ENCODE results near the gene ZBTB18. TPM values are rescaled to one million over a fixed set of nuclear protein-coding genes. Genes with fewer than 3 reads are reported as not detected.
"Not testable (repeated sequence)": the region's sequence is repeated elsewhere in the genome, so short reads cannot be mapped to it uniquely, and the experiment has no call there.

ZBTB18 gene
- polyA plus RNA-seq, 4 donors: 10.5 to 28.9 (median 24.8) TPM

DNA sequence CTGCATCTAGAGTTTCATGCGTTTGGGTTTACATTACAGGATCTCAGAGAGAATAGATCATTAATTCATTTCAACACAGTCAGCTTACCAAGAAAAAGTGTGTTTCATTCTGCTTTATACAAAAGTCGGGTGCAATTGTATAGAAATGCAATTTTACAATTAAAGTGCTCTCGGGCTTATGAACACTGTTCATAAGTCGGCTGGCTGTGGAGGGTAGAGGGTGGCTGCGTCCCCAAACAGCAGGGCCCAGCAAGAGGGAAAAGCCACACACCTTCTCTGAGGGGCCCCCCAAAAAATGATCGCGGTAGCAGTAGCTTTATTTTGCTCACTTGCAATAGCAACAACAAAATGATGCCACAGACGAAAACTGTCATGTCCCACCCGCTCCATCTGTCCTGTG lies 13.8 kb upstream of the ZBTB18 start:
- no peak for DNase-seq (ENCODE audit: low read depth in 4 of 4, low spot score in 3 of 4)

DNA sequence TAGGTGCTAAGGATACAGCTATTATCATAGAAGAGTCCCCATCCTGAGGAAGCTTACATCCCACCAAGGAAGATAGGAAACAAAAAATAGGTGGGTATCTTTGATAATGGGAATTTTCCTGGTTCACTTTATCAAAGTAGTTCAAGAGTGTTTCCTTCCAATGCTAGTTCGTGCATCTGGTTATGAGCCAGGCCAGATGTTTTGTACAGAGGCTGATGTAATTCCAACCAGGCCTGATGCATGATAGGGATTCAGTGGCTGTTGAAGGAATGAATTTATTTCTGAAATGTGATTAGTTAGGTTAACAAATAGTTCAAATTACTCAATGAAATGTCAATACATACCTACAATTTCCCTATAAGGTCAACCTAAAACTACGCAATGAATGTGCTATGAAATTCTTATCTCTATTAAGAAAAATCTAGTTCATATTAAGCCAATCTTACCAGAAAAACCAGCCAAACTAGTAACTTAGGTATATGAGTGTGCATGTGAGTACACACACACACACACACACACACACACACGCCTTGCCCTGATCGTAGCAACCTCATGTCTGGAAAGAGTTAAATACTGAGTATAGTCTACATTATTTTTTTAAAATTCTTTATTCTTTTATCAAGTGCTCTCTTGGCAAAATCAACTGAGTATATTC lies 9.5 kb upstream of the ZBTB18 start:
- DNase-seq (ENCODE audit: low read depth in 4 of 4, low spot score in 3 of 4): no peak

DNA sequence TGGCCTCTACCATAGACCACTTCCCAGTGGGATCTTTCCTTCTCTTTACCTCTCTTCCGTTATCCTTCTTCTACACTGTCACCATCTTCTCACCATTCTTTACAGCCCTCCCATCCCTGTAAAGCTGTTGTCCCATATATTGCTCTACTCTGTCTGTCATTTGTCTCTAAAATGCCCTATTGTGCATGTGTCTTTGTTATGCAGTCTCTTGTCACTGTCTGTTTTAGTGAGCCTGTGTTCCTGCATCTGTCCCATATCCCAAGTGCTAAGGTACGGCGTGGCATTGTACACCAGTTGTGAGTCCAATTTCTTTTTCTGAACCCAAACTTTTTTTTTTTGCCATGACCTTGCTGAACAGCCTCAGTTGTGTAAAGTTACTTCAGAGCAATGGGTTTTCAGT lies 8.8 kb upstream of the ZBTB18 start:
- no peak for DNase-seq (ENCODE audit: low read depth in 4 of 4, low spot score in 3 of 4)

DNA sequence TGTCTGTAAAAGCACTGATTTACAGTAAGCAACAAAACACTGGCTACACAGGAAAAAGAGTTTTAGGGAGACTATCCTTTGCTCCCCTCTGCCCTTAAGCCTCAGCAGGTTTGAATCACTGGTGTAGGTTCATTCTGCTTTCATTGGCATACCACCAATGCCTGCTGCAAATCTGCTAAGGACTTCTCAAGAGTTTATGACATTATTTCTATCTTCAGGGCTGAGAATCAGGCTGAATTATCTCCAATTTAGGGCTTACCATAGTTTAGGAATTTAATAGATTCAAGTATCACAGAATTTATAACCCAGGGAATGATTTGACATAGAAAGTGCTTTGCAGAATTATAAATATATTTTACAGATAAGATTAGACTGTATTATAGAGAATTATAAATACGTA lies 6.7 kb upstream of the ZBTB18 start:
- no peak for DNase-seq (ENCODE audit: low read depth in 4 of 4, low spot score in 3 of 4)

DNA sequence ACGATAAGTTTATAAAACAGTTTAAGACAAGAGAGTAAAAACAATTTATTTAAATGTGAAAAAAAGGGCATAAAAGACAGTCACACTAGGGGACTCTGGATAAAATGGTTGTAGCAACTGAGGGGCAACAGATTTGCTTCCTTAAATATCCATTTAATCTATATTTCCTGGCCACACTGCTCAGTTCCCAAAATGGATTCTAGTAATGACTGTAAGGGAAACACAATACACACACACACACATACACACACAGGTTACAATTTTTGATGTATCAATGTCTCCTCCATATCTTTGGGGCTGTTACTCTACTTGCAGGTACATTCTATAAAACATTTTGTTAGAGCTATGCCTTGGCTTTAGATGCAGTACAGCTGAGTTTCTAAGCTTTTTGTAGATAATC lies 4.8 kb upstream of the ZBTB18 start:
- DNase-seq (ENCODE audit: low read depth in 4 of 4, low spot score in 3 of 4): not testable (repeated sequence)

DNA sequence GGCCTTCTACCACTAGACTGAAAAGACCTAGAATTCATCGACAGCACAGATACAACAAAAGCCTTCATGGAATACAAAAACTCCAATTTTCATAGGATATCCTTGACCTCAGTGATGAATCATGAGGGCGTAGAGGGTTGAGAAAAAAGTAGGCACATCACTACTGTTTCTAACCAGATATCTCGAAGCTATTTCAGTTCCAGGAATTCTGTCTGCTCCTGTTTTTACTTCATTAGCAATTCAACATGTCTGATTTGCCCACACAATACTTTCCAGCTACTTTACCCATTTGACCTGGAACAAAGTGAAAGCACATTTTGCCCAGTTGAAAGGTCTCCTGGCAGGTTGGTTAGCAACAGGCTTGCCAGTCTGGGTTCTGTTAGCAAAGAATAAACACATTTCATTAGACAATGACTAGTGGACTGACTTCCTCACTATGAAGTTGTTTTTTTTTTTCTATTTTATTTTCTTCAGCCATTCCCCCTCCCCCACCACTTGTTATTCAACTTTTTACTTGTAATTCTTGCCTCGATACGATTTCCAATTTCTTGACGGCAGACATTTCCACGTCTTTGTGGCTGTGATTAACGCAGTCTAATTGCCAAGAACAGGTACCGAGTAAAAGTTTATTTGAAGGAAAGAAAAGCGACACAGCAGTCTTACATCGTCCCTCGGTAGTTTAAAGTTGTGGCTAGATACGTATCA lies 4.0 kb upstream of the ZBTB18 start:
- peak in 1 of 4 donors; percentile 27 for DNase-seq (ENCODE audit: low read depth in 4 of 4, low spot score in 3 of 4)

DNA sequence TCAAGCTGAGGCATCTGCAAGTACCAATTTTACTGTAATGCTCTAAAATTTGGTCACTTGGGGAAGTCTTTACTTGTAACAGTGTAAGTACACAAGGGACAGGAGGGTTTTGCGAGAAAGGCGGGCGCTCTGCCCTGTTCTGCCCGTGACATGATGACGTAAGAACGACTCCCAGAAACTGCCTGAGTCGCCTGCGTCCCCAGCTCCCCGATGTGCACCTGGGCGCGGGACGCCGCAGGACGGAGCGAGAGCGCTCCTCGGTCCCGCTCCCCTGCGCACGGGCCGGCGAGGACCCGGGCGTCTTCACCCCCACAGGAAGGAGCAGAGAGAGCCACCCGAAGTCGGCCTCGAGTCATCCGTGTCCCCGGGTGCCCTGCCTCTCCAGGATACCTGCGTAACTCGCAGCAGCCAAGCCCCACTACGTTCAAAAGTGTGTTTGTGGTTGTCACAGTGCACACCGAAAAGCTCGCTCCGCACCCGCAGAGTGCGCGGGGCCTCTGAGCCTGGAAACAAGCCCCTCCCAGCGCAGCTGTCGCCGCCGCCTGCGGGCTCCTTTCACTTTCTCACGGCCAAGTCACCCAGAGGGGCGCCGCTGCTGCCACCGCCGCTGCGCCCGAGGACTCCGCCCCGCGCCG lies 3.3 kb upstream of the ZBTB18 start:
- DNase-seq (ENCODE audit: low read depth in 4 of 4, low spot score in 3 of 4): peak in 1 of 4 donors; percentile 39

DNA sequence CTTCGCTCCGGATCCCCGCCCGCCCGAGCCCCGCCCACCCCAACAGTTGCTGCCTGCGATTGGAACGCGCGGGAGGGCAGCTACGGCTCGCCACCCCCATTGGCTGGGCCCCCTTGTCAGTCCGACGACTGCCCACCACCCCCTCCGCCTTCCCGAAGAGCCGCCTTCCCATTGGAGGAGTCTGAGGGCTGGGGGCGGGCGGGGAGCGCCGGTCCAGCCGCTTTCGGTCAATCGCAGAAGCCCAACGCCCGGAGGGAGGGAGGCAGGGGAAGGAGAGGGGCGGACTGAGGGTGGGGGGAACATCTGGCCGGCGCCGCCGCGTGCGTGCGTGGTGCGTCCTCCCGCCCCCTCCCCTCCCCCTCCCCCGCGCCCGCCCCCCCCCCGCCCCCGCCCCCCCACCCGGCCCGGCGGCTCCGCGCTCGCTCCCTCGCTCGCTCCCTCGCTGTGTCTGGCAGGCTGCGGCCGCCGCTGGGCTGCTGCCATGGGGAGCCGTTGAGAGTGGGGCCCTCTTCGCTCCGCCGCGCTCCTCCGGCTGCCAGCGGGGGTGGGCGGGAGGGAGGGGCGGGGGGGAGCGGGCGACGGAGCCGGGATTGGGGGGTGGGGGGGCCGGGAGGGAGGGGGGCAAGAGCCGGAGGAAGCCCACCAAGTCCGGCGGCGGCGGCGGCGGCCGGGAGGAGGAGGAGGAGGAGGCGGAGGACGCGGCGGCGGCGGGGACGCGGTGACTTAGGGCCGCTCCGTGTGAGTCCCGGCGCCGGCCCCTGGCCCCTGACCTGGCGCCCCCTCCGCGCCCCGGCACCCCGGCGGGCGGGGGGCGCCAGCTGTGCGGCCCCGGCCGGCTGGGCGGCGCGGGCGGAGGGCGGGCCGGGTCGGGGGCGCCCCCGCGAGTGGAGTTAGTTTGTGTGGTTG lies 2.6 kb upstream of the ZBTB18 start:
- peak; percentile 94 to 97 (median 96) for DNase-seq (ENCODE audit: low read depth in 4 of 4, low spot score in 3 of 4)

DNA sequence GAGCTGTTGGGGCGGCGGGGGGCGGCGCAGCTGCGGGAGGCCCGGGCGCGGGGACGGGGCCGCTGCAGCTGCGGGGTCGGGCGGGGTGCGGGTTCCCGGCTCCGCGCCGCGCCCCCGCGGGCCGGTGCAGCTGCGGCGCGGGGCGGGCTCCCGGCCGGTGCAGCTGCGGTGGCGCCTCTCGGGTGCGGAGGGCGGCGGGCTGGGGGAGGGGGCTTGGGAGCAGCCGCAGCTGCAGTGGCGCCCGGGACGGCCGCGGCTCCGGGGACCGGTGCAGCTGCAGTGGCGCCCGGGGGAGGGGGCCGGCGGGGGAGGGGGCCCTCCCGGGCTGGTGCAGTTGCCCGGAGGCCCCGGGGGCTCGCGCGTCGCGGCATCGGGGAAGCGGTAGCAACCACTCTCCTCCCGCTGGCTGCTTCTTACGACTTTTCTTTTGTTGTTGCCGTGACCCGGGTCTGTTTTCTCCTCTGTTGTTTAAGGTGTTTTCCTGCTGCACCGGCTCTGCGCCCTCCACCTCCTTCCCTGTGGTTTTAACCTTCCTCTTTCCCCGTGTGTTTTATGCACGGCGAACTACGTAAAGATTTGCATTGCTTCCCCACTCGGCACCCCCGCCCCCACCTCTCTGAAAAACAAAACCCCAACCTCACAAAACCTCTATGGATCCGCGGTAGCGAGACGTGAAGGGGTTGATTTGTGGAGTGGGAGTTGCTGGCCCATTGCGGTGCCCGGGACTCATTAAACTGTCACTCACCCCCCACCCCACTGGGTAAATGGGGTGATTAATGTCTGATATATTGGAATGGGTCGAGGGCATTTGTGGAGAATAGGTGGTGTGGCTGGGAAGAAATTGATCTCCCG lies 1.7 kb upstream of the ZBTB18 start:
- DNase-seq (ENCODE audit: low read depth in 4 of 4, low spot score in 3 of 4): peak in 1 of 4 donors; percentile 35

DNA sequence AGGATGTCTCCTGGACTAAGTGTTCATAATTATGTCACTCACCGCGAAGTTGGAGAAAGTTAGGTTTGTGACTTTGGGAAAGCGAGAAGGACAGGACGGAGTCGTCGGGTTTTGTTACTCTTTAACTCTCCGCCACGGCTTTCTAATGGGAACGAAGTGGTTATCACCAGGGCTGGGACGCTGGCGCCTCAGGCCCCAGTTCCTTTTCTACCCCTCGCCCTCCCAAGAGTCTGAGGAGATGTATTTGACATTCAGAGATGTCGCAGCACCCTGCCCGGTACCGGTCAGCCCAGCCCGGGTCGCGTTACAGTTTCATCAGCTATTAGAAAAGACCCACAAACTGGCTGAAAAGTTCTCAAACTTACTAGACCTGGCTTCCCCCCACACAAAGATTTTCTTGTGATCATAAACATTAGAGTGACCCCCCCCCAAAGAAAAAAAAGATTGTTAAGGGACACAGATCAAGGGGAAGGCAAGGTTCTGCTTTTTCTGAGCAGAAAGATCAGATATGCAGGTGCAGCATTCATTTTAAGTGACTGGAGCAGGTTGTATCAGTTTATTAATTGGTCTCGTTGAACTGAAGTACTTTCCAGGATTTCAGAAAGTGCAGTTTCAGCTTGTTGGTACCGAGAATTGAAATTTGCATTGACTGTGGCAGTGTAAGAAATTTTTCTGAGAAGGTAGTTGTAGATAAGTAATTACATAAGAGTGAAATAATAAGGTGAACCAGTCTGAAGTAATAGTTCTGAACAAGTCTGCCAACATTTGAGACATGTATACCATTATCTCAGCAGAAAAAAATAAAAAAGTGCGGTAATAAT lies 859 bp upstream of the ZBTB18 start:
- DNase-seq (ENCODE audit: low read depth in 4 of 4, low spot score in 3 of 4): no peak

DNA sequence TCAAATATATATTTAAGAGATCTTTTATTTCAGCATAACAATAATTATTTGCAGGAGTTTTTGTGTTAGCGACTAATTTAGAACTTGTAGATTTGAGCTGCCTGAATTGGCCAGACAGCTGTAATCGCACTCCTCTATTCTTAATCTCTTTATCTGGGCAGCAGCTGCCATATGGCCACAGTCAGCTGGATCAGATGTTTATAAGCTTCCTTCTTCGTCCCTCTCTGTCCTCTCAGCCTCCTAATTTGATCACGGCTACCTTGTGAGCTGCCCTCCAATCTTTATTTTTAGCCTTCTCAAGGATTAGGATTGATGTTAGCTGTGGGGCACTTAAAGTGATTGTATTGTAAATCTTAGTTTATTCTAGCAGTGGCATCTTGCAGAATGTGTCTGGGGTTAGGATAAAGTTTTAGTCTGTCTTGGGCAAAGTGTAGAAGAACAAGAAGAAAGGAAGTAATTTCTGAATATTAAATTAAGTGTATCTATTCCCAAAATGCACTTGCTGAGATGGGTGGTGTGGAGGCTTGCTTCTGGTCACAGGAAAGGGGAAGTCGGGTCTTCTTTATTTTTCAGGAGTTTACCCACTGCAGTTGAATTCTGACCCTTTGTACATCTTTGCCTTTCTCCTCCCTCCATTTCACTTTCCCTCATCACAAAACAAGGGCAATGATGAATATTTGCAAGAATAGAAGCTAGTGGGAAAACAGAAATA lies 1.1 kb downstream of the ZBTB18 start:
- DNase-seq (ENCODE audit: low read depth in 4 of 4, low spot score in 3 of 4): no peak

DNA sequence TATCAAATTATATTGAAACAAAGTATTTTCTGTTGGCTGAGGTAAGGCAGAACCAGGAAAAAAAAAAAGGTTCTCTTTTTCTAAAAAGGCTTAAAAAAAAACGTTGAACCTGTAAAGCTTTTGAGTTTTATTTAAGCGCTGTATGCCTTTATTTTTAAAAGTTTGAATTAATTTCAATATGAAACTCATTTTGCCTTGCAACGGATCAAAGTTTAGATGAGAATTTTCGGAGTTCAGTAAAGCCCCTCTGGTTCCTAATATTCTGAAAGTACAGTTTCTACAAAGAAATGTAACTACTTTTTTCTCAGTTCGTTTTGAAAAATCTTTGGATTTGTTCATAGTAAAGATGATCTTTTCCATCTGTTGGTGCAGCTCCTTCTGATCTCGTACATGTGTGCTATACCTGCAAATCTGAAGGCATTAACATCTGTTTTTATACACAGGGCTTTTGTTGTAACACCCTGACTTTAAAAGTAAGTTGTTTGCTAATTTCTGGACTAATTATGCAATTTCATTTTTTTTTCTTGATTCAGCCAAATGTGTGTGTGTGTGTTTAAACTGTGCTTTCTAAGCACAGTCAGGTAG lies 1.7 kb downstream of the ZBTB18 start:
- no peak for DNase-seq (ENCODE audit: low read depth in 4 of 4, low spot score in 3 of 4)

DNA sequence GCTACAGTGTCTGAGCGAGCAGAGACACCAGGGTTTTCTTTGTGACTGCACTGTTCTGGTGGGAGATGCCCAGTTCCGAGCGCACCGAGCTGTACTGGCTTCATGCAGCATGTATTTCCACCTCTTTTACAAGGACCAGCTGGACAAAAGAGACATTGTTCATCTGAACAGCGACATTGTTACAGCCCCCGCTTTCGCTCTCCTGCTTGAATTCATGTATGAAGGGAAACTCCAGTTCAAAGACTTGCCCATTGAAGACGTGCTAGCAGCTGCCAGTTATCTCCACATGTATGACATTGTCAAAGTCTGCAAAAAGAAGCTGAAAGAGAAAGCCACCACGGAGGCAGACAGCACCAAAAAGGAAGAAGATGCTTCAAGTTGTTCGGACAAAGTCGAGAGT lies 2.7 kb downstream of the ZBTB18 start:
- DNase-seq (ENCODE audit: low read depth in 4 of 4, low spot score in 3 of 4): no peak

DNA sequence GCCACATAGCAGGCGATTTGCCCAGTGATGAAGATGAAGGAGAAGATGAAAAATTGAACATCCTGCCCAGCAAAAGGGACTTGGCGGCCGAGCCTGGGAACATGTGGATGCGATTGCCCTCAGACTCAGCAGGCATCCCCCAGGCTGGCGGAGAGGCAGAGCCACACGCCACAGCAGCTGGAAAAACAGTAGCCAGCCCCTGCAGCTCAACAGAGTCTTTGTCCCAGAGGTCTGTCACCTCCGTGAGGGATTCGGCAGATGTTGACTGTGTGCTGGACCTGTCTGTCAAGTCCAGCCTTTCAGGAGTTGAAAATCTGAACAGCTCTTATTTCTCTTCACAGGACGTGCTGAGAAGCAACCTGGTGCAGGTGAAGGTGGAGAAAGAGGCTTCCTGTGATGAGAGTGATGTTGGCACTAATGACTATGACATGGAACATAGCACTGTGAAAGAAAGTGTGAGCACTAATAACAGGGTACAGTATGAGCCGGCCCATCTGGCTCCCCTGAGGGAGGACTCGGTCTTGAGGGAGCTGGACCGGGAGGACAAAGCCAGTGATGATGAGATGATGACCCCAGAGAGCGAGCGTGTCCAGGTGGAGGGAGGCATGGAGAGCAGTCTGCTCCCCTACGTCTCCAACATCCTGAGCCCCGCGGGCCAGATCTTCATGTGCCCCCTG lies 3.3 kb downstream of the ZBTB18 start:
- no peak for DNase-seq (ENCODE audit: low read depth in 4 of 4, low spot score in 3 of 4)

DNA sequence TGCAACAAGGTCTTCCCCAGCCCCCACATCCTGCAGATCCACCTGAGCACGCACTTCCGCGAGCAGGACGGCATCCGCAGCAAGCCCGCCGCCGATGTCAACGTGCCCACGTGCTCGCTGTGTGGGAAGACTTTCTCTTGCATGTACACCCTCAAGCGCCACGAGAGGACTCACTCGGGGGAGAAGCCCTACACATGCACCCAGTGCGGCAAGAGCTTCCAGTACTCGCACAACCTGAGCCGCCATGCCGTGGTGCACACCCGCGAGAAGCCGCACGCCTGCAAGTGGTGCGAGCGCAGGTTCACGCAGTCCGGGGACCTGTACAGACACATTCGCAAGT lies 3.8 kb downstream of the ZBTB18 start:
- DNase-seq (ENCODE audit: low read depth in 4 of 4, low spot score in 3 of 4): no peak

DNA sequence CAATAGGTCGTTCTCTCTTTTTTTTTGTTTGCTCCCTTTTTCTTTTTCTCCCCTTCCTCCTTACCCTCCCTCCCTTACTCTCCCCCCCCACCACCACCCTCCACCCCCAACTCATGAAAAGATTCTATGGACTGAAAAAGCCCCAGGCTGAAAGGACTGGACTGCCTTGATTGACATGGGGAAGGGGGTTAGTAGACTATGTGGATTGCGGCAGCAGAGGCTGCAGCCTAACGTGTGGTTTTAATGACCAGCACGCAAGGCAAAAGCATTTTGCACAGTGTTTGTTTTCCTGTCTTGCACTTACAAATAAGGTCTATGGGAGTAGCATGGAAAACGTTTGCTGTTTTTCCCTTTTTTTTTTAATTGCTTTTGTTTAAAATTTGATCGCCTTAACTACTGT lies 5.5 kb downstream of the ZBTB18 start:
- no peak for DNase-seq (ENCODE audit: low read depth in 4 of 4, low spot score in 3 of 4)

DNA sequence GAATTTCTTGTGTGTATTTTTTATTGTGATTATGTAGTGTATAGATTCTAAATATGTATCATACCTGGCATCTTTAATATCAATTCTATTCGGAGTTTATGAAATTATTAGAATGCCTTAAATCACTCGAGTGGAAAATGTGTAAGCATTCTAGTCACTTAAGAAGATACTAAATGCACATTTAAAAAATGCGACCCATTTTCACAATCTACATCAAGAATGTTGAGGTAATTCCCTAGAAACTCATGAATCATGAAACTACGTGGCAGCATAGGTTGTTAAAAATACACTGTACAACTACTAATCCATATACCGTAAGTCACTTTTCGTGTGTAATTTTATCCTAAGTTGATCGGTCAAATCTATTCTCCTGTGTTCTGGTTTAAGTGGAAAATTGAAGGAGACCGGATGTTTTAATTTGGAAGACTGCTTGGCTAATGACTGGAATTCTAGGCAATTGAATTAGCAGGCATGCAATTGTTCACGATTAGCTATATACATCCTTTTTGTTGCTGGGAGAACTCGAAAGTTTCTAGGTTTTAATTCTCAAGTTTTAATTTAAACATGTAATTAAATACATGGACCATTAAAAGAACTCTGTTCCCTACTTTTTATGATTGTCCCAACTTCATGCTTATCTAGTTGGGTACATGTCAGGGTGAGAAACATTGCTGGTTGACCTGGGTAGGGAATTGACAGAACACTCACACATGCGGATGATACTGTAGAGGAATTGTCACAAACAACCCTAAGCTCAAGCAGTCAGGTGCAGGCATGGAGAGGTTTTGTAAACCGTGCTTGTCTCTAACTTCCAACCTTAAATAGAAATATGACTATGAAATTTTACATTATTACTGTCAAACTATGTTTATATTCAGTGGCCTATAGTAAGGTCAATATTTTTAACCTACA lies 6.6 kb downstream of the ZBTB18 start:
- DNase-seq (ENCODE audit: low read depth in 4 of 4, low spot score in 3 of 4): no peak
